Measurements from ENCODE around the gene ARSI.

The ARSI gene

GRCh38 chr5:150289551-150290390 lies 12.9 kb downstream of the ARSI start, which contains the start of gene CAMK2A:
Gene CAMK2A (minus strand): TSS chr5:150289773. CDS start chr5:150289625, 148 bp downstream.
- no peak for DNase-seq

GRCh38 chr5:150288791-150289190 lies 13.9 kb downstream of the ARSI start:
- DNase-seq, result no peak

GRCh38 chr5:150288361-150288760 lies 14.3 kb downstream of the ARSI start:
- no peak for DNase-seq

- no peak for DNase-seq
Measured at GRCh38 chr5:150286820-150287219, 15.9 kb downstream of the ARSI start.

GRCh38 chr5:150285114-150285513 lies 17.6 kb downstream of the ARSI start:
- no peak for DNase-seq

GRCh38 chr5:150284311-150284710 lies 18.4 kb downstream of the ARSI start:
- DNase-seq, result no peak

GRCh38 chr5:150283904-150284303 lies 18.8 kb downstream of the ARSI start:
- DNase-seq, result no peak

GRCh38 chr5:150281987-150282386 lies 20.7 kb downstream of the ARSI start:
- no peak for DNase-seq

- no peak for DNase-seq
Measured at GRCh38 chr5:150279330-150280020, 23.2 kb downstream of the ARSI start.

GRCh38 chr5:150278916-150279315 lies 23.8 kb downstream of the ARSI start:
- DNase-seq, result no peak

- DNase-seq, result no peak
Measured at GRCh38 chr5:150278046-150278730, 24.5 kb downstream of the ARSI start.

- DNase-seq, result no peak
Measured at GRCh38 chr5:150277043-150277442, 25.7 kb downstream of the ARSI start.

GRCh38 chr5:150274811-150275210 lies 27.9 kb downstream of the ARSI start:
- DNase-seq, result no peak

GRCh38 chr5:150272531-150272930 lies 30.2 kb downstream of the ARSI start:
- no peak for DNase-seq

GRCh38 chr5:150271923-150272322 lies 30.8 kb downstream of the ARSI start:
- DNase-seq, result no peak

GRCh38 chr5:150271296-150271692 lies 31.4 kb downstream of the ARSI start:
- DNase-seq, result no peak

- no peak for DNase-seq
Measured at GRCh38 chr5:150270541-150271295, 32.0 kb downstream of the ARSI start.

GRCh38 chr5:150266871-150267291 lies 35.8 kb downstream of the ARSI start:
- DNase-seq, result no peak

GRCh38 chr5:150265870-150266383 lies 36.8 kb downstream of the ARSI start:
- DNase-seq, result no peak

- DNase-seq, result no peak
Measured at GRCh38 chr5:150264667-150265603, 37.8 kb downstream of the ARSI start.
